CD4-positive, alpha-beta T cell treated with Interleukin-15 for 4 hours (primary cell): ENCODE results near the gene MAGEB16.

Experiments
- DNase-seq: peaks from one replicate; pipeline ENCODE4 v3.0.0-alpha.2; 2020; ENCODE audit warnings: low spot score

Gene MAGEB16

DNA sequence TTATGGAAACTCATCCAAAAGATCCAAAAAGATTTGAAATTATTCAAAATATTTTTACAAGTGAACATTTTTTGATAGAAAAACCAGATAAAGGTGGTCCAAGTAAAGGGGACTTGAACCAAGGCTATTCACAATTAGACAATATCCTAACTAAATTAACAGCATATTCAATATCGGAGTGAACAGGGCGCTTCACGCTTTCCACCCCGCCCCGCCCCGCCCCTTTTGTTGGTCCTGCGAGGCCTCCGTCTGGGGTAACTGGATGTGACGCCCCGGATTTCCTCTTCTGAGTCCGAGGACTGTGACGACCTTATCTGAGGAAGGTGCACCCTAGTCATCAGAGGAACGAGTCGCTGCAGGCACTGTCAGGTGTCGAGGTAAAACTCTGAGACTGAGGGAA, at the start of gene MAGEB16:
Gene MAGEB16 (plus strand): TSS at position 301 of the 400 bp plus-strand sequence. CDS start 3,855 bp downstream, outside the sequence.
- DNase-seq: no peak

GRCh38 chrX:35773958-35774564, 24.1 kb upstream of the MAGEB16 start:
- no peak for DNase-seq

DNA sequence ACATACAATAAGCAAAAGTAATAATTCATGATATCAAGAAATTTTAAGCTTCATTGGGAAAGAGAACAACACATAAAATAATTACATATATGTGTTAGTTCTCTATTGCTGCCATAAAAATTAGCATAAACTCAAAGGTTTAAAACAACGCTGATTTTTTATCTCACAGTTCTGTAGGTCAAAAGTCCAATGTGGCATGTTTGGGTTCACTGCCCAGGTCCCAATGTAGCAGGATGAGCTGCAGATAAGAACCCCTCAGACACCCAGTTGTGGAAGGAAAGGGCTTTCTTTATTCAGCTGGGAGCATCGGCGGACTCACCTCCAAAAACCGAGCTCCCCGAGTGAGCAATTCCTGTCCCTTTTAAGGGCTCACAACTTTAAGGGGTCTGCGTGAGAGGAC, 13.1 kb upstream of the MAGEB16 start:
- no peak for DNase-seq

- no peak for DNase-seq
These were observed 11.9 kb upstream of the MAGEB16 start for GRCh38 chrX:35786271-35786670.

- no peak for DNase-seq
These were observed 10.3 kb upstream of the MAGEB16 start for GRCh38 chrX:35787867-35788266.

- no peak for DNase-seq
These were observed 2.3 kb downstream of the MAGEB16 start for GRCh38 chrX:35800474-35800873.

GRCh38 chrX:35809781-35810180, 11.6 kb downstream of the MAGEB16 start:
- no peak for DNase-seq

- DNase-seq: no peak
These were observed 21.1 kb downstream of the MAGEB16 start for GRCh38 chrX:35819241-35819640.

GRCh38 chrX:35826503-35826902, 28.4 kb downstream of the MAGEB16 start:
- DNase-seq: no peak

GRCh38 chrX:35829501-35829900, 31.4 kb downstream of the MAGEB16 start:
- DNase-seq: no peak

DNA sequence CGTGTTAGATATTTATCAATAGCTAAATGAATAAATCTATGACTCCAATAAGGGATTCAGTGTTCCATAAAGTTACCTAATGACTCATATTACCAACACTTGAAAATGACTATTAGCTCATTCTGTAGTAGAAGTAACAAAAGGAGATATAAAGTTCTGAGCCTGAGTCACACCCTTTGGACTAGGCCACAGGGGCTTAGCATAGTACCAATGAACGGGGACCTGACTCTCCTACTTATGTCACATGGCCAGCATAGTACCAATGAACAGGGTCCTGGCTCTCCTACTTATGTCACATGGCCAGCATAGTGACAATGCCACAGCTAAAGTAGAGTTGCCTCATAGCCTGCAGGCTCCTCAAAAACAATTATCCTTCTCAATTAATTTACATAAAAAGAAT, 43.7 kb downstream of the MAGEB16 start:
- DNase-seq: no peak

DNA sequence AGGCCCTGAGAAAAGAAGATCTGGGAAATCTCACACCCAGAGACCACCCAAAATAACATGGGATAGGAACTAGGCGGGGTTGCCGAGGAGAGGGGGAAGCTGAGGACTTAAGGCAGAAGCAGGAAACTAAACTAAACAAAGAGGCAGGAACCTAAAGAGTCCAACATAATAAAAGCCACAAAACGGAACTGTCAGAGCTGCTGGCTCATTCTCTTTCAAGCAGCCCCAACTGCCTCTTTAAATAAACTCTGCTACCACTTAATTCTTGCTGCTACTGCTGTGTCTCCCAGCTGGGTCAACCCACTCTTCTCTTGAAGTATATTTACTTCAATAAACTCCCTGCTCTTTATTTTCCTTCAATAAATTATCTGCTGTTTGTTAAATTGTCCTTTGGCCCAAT, 44.5 kb downstream of the MAGEB16 start:
- DNase-seq: no peak

GRCh38 chrX:35847736-35848135, 49.6 kb downstream of the MAGEB16 start:
- DNase-seq: no peak
